ENCODE data around the gene DEFB126.
"Not testable (repeated sequence)": the region's sequence is repeated elsewhere in the genome, so short reads cannot be mapped to it uniquely, and the experiment has no call there.

DEFB126 gene, protein sequence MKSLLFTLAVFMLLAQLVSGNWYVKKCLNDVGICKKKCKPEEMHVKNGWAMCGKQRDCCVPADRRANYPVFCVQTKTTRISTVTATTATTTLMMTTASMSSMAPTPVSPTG
- long read RNA-seq: 0 reads

DNA sequence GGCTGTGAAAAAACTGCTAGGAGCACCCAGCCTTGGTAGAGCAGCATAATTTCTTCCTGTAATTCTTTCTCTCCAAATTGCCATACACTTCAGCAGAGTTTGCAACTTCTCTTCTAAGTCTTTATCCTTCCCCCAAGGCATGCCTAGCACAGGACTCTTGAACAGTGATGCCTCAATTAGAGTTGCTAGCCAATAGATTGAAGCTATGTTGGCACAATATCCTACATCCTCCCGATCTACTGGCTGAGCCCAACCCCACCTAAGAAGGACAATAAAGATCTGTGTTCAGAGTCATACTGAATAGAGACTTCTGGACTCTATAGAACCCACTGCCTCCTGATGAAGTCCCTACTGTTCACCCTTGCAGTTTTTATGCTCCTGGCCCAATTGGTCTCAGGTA lies at the start of gene DEFB126:
TSS of gene DEFB126 (plus strand) at position 301 of the 400 bp plus-strand sequence. CDS start at position 340, 39 bp downstream.
- TF ChIP-seq, protein P1, sequence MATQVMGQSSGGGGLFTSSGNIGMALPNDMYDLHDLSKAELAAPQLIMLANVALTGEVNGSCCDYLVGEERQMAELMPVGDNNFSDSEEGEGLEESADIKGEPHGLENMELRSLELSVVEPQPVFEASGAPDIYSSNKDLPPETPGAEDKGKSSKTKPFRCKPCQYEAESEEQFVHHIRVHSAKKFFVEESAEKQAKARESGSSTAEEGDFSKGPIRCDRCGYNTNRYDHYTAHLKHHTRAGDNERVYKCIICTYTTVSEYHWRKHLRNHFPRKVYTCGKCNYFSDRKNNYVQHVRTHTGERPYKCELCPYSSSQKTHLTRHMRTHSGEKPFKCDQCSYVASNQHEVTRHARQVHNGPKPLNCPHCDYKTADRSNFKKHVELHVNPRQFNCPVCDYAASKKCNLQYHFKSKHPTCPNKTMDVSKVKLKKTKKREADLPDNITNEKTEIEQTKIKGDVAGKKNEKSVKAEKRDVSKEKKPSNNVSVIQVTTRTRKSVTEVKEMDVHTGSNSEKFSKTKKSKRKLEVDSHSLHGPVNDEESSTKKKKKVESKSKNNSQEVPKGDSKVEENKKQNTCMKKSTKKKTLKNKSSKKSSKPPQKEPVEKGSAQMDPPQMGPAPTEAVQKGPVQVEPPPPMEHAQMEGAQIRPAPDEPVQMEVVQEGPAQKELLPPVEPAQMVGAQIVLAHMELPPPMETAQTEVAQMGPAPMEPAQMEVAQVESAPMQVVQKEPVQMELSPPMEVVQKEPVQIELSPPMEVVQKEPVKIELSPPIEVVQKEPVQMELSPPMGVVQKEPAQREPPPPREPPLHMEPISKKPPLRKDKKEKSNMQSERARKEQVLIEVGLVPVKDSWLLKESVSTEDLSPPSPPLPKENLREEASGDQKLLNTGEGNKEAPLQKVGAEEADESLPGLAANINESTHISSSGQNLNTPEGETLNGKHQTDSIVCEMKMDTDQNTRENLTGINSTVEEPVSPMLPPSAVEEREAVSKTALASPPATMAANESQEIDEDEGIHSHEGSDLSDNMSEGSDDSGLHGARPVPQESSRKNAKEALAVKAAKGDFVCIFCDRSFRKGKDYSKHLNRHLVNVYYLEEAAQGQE (IDR thresholded peaks at IDR 0.05; ENCODE audit: insufficient replicate concordance, low read depth): no peak
- no peak for TF ChIP-seq GABPA (IDR thresholded peaks at IDR 0.05; ENCODE audit: low read depth)
- no peak for TF ChIP-seq SPI1 (IDR thresholded peaks at IDR 0.05; ENCODE audit: borderline replicate concordance, low read depth)
- no peak for TF ChIP-seq POLR2AphosphoS5 (IDR thresholded peaks at IDR 0.05; ENCODE audit: low read depth)
- no peak for TF ChIP-seq CTCF (IDR thresholded peaks at IDR 0.05; ENCODE audit: insufficient read depth, low read length)
- Histone ChIP-seq H3K4me3 (replicated peaks; ENCODE audit: insufficient read depth, low read length) (no peak within 1 kb of the TSS), H3K27ac (replicated peaks) (no peak within 1 kb of the TSS), H3K27me3 (ENCODE audit: insufficient read depth, poor library complexity, severe bottlenecking) (peaks cover 17% of the 10 kb centered on the region)
- no peak for DNase-seq (ENCODE audit: low read depth in 1 of 2, low spot score in 1 of 2)

- Histone ChIP-seq H3K27ac (replicated peaks) (no peak overlapping the region), H3K27me3 (ENCODE audit: insufficient read depth, poor library complexity, severe bottlenecking) (peaks cover 4% of the 10 kb centered on the region), H3K4me3 (replicated peaks; ENCODE audit: insufficient read depth, low read length) (no peak overlapping the region)
- TF ChIP-seq POLR2AphosphoS5 (IDR thresholded peaks at IDR 0.05; ENCODE audit: low read depth) (no peak), GABPA (IDR thresholded peaks at IDR 0.05; ENCODE audit: low read depth) (no peak), CTCF (IDR thresholded peaks at IDR 0.05; ENCODE audit: insufficient read depth, low read length) (no peak), SPI1 (IDR thresholded peaks at IDR 0.05; ENCODE audit: borderline replicate concordance, low read depth) (no peak)
- TF ChIP-seq, protein P1 (IDR thresholded peaks at IDR 0.05; ENCODE audit: insufficient replicate concordance, low read depth): no peak
- DNase-seq (ENCODE audit: low read depth in 1 of 2, low spot score in 1 of 2): no peak
Measured at GRCh38 chr20:93641-94040, 48.7 kb upstream of the DEFB126 start.

- TF ChIP-seq CTCF (IDR thresholded peaks at IDR 0.05; ENCODE audit: insufficient read depth, low read length): no peak
- no peak for TF ChIP-seq SPI1 (IDR thresholded peaks at IDR 0.05; ENCODE audit: borderline replicate concordance, low read depth)
- TF ChIP-seq GABPA (IDR thresholded peaks at IDR 0.05; ENCODE audit: low read depth): no peak
- TF ChIP-seq, protein P1 (IDR thresholded peaks at IDR 0.05; ENCODE audit: insufficient replicate concordance, low read depth): no peak
- TF ChIP-seq POLR2AphosphoS5 (IDR thresholded peaks at IDR 0.05; ENCODE audit: low read depth): no peak
- DNase-seq (ENCODE audit: low read depth in 1 of 2, low spot score in 1 of 2): no peak
- Histone ChIP-seq H3K27ac (replicated peaks) (no peak overlapping the region), H3K27me3 (ENCODE audit: insufficient read depth, poor library complexity, severe bottlenecking) (peaks cover 4% of the 10 kb centered on the region), H3K4me3 (replicated peaks; ENCODE audit: insufficient read depth, low read length) (no peak overlapping the region)
Measured at GRCh38 chr20:95215-95614, 47.2 kb upstream of the DEFB126 start.

DNA sequence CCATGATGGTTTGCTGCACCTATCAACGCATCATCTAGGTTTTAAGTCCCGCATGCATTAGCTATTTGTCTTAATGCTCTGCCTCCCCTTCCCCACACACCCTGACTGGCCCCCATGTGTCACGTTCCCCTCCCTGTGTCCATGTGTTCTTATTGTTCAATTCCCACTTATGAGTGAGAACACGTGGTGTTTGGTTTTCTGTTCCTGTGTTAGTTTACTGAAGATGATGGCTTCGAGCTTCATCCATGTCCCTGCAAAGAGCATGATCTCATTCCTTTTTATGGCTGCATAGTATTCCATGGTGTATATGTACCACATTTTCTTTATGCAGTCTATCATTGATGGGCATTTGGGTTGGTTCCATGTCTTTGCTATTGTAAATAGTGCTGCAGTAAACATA lies 44.7 kb upstream of the DEFB126 start:
- not testable (repeated sequence) for H3K4me3 ChIP-seq (replicated peaks; ENCODE audit: insufficient read depth, low read length); H3K27ac ChIP-seq (replicated peaks); DNase-seq (ENCODE audit: low read depth in 1 of 2, low spot score in 1 of 2); H3K27me3 ChIP-seq (ENCODE audit: insufficient read depth, poor library complexity, severe bottlenecking)
